GM21390 (cell line): ENCODE results near the gene LRRC10.
A peak's percentile ranks its signal among the peaks of the same experiment; 100 is the strongest.

Experiments
- ATAC-seq: cut with Tn5 transposase; IDR thresholded peaks from one replicate; pipeline ENCODE4 v1.9.1; 2021; ENCODE audit not compliant: unreplicated experiment

Gene LRRC10

GRCh38 chr12:69570545-69571399, 39.9 kb downstream of the LRRC10 start:
- peak; percentile 87 for ATAC-seq

- ATAC-seq: no peak
Observed at GRCh38 chr12:69570000-69570516, 40.6 kb downstream of the LRRC10 start.

- no peak for ATAC-seq
Observed at GRCh38 chr12:69569236-69569635, 41.5 kb downstream of the LRRC10 start.

- ATAC-seq: no peak
Observed at GRCh38 chr12:69566603-69567002, 44.1 kb downstream of the LRRC10 start.

- no peak for ATAC-seq
Observed at GRCh38 chr12:69563166-69563762, 47.4 kb downstream of the LRRC10 start.
